HG02970 (cell line): ENCODE measurements around the gene TACSTD2.
A peak's percentile ranks its signal among the peaks of the same experiment; 100 is the strongest.
"Not testable (repeated sequence)": the region's sequence is repeated elsewhere in the genome, so short reads cannot be mapped to it uniquely, and the experiment has no call there.

Experiments
- ATAC-seq: cut with Tn5 transposase; IDR thresholded peaks from one replicate; pipeline ENCODE4 v1.9.1; 2021; ENCODE audit warnings: mild to moderate bottlenecking, moderate library complexity, moderate number of reproducible peaks; ENCODE audit not compliant: unreplicated experiment, low FRiP score

TACSTD2 gene

GRCh38 chr1:58590019-58590418 lies 13.0 kb upstream of the TACSTD2 start:
- ATAC-seq, result no peak

DNA sequence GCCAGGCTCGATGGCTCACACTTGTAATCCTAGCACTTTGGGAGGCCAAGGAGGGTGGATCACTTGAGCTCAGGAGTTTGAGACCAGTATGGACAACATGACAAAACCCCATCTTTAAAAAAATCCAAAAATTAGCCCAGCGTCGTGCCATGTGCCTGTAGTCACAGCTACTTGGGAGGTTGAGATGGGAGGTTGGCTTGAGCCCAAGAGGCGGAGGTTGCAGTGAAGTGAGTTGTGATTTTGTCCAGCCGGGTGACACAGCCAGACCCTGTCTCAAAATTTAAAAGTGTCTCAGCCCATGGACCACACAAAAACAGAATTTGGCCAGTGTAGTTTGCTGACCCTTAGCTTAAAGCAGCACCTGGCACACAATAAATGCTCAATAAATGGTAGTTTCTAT lies 11.3 kb upstream of the TACSTD2 start:
- no peak for ATAC-seq

DNA sequence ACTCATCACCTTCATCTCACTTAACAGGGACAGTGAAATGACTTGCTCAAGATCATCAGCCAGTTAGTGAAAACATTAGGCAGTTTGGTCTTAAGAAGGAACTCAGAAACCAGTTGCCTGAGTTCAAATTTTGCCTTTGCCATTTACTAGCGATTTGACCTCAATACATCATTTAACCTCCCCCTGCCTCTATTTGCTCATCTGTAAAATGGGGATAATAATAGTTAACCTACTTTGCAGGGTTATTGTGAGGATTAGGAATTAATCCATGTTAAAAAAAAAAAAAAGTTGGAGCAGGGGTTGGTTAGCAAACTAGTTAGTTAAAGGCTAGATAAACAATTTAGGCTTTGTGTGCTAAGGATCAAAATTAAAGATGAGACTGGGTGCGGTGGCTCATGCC lies 10.6 kb upstream of the TACSTD2 start:
- no peak for ATAC-seq

GRCh38 chr1:58586271-58586670 lies 9.2 kb upstream of the TACSTD2 start:
- no peak for ATAC-seq

- ATAC-seq, result no peak
Measured at GRCh38 chr1:58585581-58586151, 8.6 kb upstream of the TACSTD2 start.

GRCh38 chr1:58585166-58585565 lies 8.1 kb upstream of the TACSTD2 start:
- no peak for ATAC-seq

- ATAC-seq, result no peak
Measured at GRCh38 chr1:58584082-58584895, 7.2 kb upstream of the TACSTD2 start.

- ATAC-seq, result no peak
Measured at GRCh38 chr1:58583496-58583895, 6.4 kb upstream of the TACSTD2 start.

GRCh38 chr1:58582143-58582542 lies 5.1 kb upstream of the TACSTD2 start:
- not testable (repeated sequence) for ATAC-seq

GRCh38 chr1:58581641-58582040 lies 4.6 kb upstream of the TACSTD2 start:
- no peak for ATAC-seq

DNA sequence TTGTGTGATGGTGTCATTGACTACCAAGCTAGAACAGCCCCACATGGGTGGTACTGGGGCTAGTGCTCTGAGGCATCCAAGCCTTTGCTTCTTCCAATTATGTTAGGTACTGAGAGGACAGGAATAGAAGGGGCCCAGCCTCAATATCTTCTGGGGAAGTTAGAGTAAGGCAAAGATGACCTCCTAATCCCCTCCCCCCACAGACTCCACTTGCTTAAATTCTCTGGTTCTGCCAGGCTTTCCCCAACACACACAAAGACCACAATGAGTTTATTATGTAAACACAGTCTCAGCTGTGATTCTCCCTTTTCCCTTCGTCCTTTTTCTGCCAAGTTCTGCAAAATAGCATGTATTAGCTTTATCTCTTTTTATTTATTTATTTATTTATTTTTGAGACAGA lies 3.1 kb upstream of the TACSTD2 start:
- no peak for ATAC-seq

- ATAC-seq, result no peak
Measured at GRCh38 chr1:58577654-58578030, 590 bp upstream of the TACSTD2 start.

DNA sequence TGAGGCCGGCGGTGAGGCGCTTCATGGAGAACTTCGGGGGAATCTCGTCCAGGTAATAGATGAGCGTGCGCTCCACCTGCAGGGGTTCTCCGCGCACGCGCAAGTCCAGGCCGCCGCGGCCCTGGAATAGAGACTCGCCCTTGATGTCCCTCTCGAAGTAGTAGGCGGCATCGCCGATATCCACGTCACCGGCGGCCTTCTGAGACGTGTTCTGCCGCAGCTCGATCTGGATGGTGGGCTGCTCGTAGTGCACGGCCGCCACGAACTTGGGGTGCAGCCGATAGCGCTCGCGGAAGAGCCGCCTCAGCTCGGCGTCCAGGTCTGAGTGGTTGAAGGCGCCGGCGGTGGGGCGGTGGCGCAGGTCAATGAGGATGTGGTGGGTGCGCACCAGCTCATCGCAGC lies 726 bp downstream of the TACSTD2 start:
- ATAC-seq, result no peak

DNA sequence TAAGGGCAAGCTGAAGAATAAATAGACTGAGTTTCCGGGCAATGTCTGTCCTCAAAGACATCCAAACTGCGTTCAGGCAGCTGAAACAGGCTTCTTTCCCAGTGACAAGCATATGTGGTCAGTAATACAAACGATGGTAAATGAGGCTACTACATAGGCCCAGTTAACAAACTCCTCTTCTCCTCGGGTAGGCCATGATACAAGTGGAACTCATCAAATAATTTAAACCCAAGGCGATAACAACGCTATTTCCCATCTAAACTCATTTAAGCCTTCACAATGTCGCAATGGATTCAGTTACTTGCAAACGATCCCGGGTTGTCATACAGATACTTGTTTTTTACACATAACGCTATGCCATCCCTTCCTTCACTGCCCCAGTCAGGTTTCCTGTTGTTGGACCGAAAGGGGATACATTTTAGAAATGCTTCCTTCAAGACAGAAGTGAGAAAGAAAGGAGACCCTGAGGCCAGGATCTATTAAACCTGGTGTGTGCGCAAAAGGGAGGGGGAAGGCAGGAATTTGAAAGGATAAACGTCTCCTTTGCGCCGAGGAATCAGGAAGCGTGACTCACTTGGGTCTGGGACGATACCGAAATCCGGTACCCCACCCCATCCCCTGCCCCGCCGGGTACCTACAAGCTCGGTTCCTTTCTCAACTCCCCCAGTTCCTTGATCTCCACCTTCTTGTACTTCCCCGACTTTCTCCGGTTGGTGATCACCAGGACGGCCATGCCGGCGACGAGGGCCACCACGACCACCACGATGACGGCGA lies 1.3 kb downstream of the TACSTD2 start:
- no peak for ATAC-seq

DNA sequence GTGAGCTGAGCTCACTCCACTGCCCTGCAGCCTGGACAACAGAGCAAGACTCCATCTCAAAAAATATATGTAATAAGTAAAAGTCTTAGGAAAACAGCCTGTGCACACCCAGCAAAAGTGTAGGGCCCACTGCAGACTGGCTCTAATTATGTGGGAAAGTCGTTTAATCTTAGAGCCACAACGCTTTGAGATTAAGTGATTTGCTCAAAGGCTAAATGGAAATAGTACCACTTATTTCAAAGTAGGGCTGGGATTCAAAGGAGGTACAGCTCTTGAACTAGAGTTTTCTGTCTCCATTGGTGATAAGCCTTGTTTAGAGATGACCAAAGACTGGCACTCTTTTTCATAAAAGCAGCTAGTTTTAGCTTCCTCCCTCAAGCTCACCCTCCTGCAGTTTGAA lies 2.2 kb downstream of the TACSTD2 start:
- no peak for ATAC-seq

DNA sequence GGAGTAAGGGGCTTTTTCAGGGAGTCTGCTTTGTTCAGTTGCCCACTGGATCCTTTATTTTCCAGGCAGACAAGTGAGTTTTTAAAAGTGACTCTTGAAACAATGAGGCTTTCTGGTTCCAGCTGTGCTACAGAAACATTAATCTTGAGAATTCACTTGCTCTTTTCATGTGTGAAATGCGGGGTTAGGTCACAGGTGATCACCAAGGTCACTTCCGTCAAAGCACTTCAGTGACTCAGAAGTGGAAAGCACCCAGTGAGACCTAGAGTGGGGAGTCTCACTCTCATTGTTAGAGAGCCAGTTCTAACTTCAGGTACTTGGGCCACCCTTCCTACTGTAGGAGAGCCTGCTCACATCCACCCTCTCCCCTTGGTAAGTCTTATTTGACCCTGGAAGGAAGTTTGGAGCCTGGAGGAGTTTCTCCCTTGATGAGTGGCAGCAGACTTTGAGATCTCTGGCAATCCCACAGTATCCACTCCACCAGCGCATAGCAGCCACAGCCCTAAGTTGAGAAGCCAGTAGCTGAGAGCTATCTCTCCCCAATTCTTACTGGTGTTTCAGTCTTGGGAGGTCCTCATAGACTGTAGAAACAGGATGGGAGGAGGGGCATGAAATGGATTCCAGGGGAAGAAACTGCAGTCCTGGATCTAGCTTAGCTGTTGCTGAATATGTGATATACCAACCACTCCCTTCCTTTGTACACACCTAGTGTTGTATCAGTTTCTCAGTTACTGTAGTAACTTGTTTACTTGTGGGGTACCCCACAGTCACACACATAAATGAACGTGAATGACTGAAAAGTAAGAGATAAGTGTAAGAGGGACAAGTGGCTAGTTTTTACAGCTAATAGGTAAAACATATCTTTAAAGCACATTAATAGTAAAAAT lies 3.1 kb downstream of the TACSTD2 start:
- ATAC-seq, result peak; percentile 93

- ATAC-seq, result no peak
Measured at GRCh38 chr1:58573138-58573537, 3.9 kb downstream of the TACSTD2 start.

- no peak for ATAC-seq
Measured at GRCh38 chr1:58572690-58573089, 4.4 kb downstream of the TACSTD2 start.

DNA sequence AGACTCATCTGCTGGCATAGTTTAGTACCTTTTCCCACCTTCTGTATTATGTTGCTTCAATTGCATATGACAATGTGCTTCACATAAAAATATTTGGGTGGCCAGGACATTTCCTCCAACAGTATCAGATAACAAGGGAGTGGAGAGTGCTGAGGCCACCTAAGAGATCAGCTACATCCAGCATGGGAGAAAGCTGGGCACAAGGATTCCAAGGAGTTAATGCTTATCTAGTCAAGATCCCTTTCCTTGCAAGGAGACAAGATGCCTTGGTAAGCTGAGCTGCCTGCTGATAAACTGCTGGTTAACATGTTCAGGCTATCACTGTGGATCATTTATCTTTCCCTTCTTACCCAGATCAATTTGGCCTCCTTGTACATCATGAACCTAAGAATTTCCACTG lies 5.4 kb downstream of the TACSTD2 start:
- ATAC-seq, result no peak

- no peak for ATAC-seq
Measured at GRCh38 chr1:58570817-58571216, 6.2 kb downstream of the TACSTD2 start.

- ATAC-seq, result no peak
Measured at GRCh38 chr1:58570094-58570493, 7.0 kb downstream of the TACSTD2 start.
